GM19397 (cell line): ENCODE results near the gene FNDC3B.

Experiments used
- ATAC-seq: cut with Tn5 transposase; IDR thresholded peaks from one replicate; pipeline ENCODE4 v1.9.1; 2021; ENCODE audit warnings: mild to moderate bottlenecking, moderate library complexity; ENCODE audit not compliant: unreplicated experiment

FNDC3B gene

DNA sequence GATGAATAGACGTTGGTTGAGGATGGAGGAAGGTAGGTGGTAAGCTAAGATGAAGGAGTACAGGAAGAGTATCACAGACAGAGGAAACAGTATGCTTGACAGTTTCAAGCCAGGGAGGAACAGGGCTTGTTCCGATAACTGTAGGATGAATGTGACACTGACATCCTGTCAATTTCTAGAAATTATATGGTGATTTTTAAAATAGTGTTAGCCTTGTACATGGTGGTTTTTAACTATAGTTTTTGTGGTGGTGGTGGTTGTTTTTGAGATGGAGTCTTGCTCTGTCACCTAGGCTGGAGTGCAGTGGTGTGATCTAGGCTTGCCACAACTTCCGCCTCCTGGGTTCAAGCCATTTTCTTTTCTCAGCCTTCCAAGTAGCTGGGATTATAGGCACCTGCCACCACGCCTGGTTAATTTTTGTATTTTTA, 92.8 kb downstream of the FNDC3B start:
- no peak for ATAC-seq

DNA sequence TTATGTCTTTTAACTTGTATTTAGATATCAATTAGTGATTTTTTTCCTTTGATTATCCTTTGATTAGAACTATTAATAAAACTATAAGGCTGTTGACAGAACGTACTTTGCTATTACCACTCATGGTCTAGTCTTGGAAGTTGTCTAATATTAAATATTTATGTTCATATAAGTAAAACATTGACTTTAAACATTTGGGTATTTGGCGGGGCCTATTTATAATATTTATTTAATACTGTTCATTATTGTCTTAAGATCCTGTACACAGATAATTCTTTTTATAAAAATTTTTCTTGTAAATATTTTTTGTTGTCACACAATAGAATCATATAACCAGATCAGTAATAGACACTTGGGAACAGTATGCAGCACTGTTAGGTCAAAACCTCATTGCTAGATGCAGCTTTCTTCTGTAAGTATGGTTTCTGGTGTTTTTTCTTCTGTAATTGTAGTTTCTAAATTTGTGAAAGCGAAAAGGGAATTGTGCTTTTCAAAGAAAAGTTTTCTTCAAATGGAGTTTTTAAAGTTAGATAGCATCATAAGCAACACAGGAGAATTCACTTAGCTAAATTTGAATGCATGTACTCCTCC, 93.4 kb downstream of the FNDC3B start:
- no peak for ATAC-seq

DNA sequence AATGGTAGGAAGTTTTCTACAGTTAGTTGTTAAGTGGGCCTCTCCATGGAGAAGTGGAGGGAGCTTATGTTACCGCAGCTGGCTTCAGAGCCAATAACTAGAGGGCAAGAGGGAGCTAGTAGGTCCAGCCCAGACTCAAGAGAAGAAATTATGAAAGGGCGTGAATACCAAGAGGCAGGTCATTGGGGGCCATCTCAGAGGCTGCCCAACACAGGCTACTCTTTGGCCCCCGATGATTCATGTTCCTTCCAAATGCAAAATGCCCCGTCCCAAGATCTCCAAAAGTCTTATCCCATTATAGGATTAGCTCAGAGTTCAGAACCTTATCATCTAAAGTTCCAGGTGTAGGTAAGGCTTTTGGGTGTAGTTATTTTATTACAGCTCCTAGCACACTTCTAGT, 94.5 kb downstream of the FNDC3B start:
- ATAC-seq = no peak

DNA sequence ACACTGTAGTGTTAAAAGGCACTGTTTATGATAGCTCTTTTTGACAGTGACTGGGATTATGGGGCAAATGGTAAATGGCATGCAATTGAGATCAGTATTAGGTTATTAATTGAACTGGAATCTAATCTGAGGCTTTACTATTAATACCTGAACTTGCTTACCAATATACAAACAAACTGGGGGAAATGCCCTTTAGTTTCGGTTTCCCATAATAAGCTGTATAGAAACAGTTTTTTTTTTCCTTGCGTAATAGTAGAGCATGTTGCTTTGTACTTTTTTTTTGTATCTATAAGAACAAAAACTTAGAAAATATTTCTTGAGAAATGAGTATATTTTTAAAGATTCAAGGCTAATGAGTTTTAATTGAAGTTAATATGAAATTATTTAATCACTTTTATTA, 95.0 kb downstream of the FNDC3B start:
- ATAC-seq = peak; percentile 40

DNA sequence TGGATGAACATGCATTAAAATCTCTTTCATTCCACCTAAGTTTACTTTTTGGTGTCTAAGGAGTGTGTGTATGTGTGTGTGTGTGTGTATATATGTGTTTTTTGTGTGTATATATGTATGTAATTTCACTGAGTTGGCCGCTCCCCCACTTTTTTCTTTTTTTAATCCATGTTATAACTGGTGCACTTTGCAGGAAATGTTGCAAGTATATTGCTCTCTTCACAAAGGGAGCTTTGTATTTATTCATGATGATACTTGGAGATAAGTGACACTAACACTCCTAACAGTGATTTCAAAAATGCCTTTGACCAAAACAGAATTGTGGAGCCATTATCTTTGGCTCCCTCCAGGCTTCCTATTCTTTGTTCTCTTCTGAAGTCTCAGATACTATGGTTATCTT, 95.8 kb downstream of the FNDC3B start:
- ATAC-seq = no peak

DNA sequence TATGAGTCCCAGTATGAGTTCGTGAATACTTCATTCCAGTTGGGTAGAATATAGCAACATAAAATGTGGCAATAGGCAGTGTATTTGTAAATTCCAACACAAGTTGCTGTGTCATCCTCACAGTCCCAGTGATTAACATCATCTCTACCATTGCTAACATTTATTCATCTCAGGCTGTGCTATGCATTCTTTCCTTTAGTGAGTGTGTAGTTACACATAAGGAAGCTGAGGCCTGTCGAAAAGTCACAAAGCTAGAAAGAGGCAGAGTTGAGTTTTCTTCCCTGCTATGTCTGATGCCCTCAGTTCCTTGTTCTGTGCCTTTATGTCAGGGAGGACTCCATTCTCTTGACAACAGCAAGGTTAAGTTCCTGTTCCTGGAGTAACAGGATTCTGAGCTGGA, 96.4 kb downstream of the FNDC3B start:
- no peak for ATAC-seq

DNA sequence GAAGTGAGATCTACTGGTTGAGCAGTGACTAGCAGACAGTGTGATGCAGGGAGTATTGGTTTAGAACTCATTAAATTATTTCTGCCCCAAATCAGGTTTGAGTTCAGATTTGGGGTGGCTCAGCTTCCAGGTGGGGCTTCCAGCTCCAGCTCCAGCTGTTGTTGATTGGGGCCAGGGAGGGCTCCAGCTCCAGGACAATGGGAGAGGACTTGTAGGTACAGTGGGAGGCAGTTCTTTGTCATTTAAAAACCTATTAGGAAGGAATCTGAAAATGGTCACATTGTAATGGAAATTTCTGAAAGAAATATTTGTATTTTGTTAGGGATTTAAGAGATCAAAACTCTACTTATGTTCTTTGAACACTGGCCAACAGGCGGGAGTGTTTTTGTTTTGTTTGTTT, 97.0 kb downstream of the FNDC3B start:
- ATAC-seq = no peak

DNA sequence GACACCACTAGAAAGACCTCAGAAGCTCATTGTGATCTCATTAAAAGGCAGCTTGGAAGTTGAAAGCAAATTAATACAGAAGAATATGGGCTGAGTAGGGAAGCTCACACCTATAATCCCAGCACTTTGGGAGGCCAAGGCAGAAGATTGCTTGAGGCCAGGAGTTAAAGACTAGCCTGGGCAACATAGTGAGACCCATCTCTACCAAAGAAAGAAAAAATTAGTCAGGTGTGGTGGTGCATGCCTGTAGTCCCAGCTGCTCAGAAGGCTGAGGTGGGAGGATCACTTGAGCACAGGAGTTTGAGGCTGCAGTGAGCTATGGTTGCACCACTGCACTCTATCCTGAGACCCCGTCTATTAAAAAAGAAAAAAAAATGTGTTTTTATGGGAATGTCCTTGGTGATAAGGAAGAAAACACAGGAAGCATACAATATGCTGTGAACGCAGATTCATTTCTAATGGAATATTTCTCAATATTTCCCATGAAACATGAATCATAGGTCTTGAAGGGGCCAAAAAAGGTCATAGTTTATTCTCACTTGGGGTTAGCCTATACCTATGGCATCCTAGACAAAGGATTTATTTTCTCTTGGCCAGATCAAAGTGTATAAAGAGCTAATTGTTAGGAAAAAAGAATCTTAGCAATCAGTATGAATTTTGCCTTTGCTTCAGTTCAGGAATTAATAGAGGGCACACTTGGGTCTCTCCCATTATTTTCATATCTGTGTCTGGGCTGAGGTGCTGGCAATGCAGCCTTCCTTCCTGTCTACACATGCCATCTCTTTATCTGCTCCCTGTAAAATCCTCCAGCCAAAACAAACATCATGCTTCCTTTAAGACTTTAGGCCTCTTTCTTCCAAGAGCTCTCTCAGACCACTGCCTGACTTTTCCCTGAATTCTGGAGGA, 98.2 kb downstream of the FNDC3B start:
- ATAC-seq = no peak

DNA sequence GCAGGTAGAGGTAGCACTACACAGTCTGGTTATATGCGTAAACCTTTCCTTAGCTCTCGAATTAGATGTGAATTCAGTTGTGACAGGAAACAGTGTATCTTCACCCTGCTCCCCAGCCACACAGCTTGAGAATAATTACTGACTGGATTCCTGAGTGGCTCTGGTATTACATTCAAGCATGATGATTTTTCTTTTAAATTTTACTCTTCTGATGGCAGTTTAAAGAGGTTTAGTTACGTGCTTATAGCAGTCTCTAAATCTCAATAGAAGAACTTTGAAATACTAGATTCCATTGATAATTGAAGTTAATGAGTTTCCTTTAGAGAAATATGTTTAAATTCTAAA, 98.8 kb downstream of the FNDC3B start:
- no peak for ATAC-seq

DNA sequence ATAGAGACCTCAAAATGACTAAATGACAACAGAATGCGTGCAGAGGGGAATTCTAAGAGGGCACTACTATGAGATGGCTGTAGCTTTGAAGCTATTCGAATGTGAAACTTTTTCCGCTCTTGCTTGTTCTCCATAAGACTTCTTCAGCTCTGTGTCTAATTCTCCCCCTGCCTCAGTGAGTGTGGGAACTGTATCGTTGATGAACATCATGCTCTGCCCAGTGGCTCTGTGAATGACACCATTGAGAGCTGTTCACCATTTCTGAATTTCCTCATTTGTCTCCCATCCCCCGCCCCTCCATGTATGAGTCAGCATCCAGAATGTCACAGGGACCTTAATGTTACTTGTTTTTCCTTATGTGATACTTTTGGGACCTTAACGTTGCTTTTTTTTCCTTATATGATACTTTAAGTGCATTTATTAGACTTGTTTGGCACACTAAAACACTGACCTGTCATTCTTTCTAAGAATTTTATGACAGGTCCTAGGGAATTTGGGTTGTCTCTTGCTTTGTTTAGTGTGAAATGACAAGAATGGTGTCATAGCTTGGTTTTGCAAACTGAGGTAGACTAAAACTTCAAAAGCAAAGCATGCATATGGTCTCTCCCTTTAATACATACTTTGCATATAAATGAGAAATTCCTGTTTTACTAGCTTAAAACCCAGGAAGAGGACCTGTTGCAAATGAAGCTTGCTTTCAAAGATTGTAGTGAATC, 99.6 kb downstream of the FNDC3B start:
- ATAC-seq = no peak

DNA sequence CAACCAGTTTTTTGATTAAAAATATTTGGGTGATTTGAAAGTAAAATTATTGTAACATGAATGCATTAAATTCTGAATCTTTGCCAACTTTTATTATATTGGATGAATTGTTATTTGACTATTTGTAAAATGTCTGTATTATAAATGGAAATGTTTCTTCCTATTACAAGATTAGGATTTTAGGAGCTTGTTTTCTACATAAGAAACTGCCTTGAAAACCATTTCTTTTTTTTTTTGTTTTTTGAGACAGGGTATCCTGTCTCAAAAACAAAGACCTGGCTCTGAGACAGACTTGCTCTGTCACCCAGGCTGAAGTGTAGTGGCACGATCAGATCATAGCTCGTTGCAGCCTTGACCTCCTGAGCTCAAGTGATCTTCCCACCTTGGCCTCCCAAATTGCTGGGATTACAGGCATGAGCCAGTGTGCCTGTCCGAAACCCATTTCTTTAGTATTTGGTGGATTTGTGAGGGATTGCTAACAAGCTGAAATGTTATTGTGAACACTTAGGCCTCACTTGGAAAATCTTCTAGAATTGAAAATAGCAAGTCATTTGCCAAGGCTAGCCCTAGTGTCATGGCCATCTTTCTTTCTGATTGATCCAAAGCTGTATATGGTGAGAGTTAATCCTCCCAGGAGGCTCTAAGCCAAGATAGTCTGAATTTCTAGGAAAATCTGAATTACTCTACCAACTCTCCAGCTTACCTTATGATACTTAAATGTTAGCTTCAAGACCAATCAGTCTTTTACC, 100.3 kb downstream of the FNDC3B start:
- no peak for ATAC-seq

DNA sequence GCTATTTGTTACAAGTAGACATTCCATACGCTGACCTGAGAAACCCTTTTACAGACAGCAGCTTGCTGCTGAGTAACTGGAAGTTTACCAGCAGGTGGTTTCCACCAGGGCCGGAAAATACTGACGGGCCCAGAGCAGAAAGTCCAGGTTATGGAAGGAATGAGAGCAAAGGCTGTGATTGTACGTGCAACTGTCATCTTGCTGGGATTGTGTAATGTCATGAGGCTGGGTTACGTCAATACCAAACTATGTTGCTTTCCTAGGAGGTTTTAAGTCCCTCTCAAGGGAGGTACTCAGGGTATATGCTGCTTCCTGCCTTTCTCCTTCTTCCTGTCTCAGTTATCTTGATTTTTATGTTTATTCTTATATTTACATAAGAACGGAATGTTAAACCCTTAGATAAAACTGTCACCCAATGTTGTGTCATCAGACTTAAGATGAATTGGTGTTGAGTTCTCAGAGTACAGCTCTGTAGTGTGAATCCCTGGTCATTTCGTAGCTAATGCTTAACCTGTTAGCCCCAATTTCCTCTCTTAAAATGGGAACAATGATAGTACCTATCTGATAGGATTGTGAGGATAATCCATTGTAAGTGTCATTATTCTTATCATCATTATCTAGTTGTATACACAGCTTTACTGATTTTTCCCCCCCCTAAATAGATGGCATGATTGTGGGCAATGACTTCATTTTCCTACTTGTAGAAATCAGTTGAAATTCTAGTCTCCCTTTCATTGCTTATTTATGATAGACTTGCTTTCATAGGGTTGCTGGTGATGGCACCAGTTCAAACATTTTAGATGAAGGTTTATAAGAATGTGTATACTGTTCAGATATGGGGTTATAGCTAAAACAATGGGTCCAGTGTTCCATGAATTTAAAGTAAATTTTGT, 101.4 kb downstream of the FNDC3B start:
- ATAC-seq = no peak

DNA sequence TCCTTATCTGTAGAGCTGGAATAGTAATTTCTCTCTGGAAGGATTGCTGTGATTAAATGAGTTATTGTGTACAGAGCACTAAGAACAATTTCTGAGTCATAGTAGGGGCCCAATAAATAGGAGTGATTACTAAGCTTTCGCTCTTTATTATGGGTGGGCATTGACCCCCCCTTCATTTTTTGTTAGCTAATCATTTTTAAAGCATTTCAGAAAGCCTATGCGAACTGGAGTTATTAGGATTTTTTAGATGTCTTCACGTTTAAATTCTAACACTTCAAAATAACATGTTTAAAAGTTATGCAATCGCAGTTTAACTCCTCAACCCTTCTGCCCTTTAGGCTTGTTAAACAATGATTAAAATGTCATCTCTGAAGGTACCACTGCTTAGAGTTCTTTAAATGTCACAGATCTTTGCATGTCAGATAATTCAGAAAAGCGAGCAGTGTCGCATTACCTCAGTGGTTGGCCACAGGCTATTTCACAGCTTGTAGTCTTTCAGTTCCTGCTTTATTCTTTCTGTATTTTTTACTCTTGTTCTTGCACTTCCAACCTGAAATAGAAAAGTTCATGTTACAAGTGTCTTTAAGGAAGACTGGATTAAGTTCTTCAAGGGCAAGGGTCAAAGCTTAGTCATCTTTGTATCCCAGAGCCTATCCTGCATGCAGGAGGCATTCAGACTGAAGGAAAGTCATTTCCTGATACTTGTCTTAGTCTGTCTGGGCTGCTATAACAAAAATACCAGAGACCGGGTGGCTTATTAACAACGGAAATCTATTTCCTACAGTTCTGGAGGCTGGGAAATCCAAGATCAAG, 102.9 kb downstream of the FNDC3B start:
- ATAC-seq = peak; percentile 82

DNA sequence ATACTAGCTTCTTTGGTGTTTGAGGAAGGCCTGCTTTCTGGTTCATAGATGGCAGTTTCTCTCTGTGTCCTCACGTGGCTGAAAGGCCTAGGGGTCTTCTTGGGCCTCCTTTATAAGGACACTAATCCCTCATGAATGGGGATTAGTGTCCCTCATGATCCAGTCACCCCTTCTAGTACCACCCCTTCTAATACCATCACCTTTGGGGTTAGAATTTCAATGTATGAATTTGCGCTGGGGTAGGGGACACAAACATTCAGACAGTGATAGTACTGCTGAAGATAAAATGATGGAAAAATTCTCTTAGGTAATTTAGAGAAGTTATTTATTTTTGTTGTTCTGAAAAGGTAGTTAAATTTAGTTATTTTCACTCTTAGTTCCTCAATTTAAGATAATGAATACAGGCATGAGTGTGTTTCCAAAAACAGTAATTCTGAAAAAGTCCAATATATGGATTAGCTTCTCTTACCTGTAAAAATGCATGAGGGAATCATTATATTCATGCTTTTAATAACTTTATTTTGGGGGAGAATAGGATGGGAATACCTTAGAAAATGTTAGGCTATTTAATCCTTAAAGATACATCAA, 103.6 kb downstream of the FNDC3B start:
- no peak for ATAC-seq

DNA sequence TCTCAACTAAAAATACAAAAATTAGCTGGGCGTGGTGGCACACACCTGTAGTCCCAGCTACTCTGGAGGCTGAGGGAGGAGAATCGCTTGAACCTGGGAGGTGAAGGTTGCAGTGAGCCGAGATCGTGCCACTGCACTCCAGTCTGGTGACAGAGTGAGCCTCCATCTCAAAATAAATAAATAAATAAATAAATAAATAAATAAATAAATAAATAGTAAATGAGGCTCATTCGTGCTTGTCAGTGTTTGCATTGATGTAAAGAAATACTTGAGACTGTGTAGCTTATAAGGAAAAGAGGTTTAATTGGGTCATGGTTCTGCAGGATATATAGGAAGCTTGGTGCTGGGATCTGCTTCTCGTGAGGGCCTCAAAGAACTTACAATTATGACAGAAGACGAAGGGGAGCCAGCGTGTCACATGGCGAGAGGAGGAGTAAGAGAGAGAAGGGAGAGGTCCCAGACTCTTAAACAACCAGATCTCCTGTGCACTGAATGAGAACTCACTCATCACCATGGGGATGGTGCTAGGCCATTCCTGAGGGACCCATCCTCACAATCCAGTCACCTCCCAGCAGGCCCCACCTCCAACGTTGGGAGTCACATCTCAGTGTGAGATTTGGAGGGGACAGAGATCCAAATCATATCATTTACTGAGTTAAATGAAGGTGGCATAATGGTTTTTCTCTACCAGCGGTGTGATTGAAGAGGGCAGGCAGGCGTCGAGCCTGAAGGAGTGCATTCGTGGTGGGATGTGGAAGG, 104.5 kb downstream of the FNDC3B start:
- no peak for ATAC-seq

DNA sequence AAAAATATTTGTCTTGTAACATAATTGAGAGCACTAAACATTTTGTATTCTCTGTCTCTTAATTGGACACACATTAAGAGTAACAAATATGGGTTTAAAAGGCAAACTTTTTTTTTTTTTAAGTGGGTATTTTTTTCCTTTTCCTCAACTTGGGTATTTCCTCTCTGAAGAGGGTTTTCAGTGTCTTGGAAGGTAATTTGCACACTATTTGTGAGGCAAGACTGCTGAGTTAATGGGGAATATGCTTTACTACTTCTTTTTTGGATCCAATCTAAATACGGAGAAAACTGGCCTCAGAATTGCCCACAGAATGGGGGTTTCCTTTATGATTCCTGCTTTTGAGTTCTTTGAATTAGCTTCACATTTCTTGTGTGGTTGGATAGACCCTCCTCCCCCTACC, 105.2 kb downstream of the FNDC3B start:
- ATAC-seq = no peak

DNA sequence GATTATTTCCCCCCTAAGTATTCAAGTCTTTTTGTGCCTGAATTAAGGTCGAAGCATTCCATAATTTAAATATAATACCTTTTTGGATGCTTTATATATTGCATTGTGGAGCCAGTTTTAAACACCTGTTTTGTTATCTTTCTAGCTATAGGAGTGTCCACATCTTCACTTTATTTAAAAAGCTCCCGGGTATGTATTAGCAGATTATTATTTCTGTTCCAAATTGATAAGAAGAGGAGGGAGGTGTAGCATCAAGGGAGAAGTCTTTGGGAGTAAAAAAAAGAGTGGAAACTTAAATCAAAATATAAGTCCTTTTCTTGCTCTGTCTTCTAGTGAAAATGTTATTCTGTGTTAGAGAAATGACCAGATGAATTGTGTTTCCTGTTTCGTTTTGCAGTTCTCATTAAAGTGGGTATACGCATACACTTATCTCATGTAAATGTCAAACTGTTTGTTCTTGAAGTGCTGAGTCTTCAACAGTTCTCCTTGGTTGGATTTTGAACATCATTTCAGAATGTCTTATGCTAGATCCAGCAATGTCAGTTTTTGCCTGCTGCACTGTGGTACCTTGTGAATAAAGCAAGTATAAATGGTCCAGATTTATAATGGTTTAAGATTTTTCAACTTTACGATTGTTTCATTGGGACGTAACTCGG, 105.8 kb downstream of the FNDC3B start:
- no peak for ATAC-seq

DNA sequence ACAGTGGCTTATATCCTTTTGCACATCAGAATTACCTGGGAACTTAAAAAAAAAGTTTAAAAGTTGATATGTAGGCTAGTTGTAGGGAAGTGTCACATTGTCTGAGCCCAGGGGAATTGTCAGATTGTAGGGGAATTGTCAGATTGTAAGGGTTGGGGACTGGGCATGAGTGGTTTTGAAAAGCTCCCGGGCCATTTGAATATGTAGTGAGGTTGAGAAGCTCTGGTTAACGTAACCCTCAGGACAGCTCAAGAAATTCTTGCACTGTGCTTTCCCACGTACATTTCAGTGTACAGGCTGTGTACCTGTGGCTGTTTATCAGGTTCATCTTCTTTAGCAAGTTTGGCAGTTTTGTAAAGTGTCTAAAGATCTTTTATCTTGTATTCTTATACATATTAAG, 107.0 kb downstream of the FNDC3B start:
- no peak for ATAC-seq
